GM19023 (cell line): ENCODE measurements around the gene GABRB1.
"Not testable (repeated sequence)": the region's sequence is repeated elsewhere in the genome, so short reads cannot be mapped to it uniquely, and the experiment has no call there.

Source experiments
- ATAC-seq: cut with Tn5 transposase; IDR thresholded peaks from one replicate; pipeline ENCODE4 v1.9.1; 2021; ENCODE audit warnings: mild to moderate bottlenecking, moderate library complexity; ENCODE audit not compliant: unreplicated experiment

Gene GABRB1

GRCh38 chr4:47278631-47279030 lies 247.3 kb downstream of the GABRB1 start:
- no peak for ATAC-seq

GRCh38 chr4:47287735-47288134 lies 256.4 kb downstream of the GABRB1 start:
- ATAC-seq: no peak

- ATAC-seq: no peak
Measured at GRCh38 chr4:47289805-47290204, 258.4 kb downstream of the GABRB1 start.

GRCh38 chr4:47290873-47291272 lies 259.5 kb downstream of the GABRB1 start:
- not testable (repeated sequence) for ATAC-seq

DNA sequence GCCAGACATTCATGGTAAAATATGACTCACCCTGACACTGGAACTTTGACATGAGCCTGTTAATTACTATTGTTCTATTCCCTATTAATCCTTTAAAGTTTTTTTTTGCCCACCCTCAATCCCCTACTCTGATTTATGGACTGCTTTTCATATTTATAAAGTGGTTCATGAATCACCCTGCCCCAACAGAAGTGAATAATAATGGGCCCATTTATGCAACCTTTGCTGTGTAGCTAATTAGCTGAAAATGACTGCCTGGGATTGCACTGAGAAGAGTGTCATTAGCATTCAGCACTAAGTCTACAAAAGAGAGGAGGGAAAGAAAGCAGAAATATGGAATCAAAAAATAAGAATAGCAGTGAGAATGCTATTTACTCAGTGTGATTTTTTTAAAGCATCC lies 277.8 kb downstream of the GABRB1 start:
- no peak for ATAC-seq

DNA sequence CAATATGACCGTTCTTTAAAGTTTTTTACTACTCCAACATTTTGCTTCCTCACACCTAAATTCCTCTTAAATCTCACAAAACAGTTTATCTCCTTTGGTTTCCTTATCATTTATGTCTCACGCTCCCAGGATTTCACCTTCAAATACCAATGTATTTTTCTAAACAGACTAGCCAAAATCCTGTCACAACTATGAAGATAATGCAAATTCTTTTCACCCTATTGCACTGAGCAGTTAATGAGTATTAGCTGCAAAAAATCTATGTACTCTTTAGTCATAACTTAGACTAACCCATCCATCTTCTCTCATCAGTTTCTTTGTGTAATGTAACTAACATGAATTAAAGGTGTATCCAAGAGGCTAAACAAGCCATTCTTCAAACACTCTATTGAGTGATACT lies 280.8 kb downstream of the GABRB1 start:
- no peak for ATAC-seq

GRCh38 chr4:47313384-47313783 lies 282.0 kb downstream of the GABRB1 start:
- no peak for ATAC-seq

- peak; percentile 71 for ATAC-seq
Measured at GRCh38 chr4:47315346-47315745, 284.0 kb downstream of the GABRB1 start.

DNA sequence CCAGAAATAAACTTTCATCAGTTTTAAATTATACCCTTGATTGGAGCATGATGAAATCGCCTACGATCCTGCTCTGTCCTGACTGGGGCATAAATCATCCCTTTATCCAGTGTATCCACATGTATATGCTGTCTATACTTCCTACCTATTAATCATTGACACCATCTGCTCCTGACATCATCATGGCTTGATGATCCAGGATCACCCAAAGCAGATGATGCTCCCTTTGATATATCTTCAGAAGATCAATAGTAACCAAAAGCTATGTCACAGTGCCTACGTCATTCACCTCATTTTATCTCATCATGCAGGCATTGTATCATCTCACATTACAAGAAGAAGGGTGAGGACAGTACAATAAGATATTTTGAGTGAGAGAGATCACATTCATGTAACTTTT lies 294.7 kb downstream of the GABRB1 start:
- ATAC-seq: no peak

- no peak for ATAC-seq
Measured at GRCh38 chr4:47330866-47331265, 299.5 kb downstream of the GABRB1 start.

- no peak for ATAC-seq
Measured at GRCh38 chr4:47334652-47335051, 303.3 kb downstream of the GABRB1 start.

DNA sequence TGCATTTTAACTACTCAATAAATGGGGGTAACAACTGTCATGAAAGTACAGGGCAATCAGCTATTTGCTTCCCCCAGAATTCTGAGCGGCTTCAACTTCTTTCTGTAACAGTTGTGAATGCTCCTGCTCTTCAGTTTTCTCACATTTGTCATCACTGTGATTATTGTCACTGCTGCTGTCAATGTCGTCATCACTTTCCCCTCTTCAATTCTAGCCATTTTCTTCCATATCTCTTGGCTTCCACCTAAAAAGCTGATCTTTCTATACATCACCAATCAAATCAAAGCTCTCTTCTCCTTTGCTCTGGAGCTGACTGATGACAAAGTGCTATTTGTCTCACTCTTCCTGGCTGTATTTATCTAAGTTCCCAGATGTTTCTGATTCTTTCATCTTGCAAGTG lies 306.5 kb downstream of the GABRB1 start:
- ATAC-seq: no peak

- no peak for ATAC-seq
Measured at GRCh38 chr4:47340914-47341313, 309.5 kb downstream of the GABRB1 start.

DNA sequence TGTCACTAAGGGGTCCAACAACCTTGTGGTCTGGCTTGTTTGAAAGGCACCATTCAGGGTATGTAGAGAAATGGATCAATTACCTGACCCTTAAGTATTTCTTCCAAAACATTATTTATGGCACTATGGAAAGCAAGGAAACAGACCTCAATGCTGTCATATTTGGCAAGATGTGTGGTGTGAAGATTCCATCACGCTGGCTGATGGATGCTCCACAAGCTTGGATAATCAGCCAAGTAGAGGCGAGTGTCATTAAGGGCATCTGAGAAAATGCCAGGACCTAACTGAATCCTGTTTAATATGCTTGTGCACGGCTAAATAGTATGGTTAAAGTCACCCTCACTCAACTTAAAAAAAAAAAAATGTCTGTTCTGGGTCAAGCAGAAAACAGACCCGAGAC lies 311.4 kb downstream of the GABRB1 start:
- no peak for ATAC-seq

DNA sequence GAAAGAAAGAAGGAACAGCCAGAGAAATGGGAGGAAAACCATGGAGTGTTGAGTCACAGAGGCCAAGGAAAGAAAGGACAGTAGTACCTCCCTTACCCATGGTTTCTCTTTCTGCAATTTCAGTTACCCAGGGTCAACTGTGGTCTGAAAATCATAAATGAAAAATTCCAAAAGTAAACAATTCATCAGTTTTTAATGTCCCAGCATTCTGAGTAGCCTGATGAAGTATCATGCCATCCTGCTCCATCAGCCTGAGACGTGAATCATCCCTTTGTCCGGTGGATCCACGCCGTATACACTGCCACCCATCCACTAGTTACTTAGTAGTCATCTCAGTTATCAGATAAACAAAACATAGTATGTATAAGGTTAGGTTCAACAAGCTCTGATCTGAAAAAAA lies 318.0 kb downstream of the GABRB1 start:
- ATAC-seq: no peak

DNA sequence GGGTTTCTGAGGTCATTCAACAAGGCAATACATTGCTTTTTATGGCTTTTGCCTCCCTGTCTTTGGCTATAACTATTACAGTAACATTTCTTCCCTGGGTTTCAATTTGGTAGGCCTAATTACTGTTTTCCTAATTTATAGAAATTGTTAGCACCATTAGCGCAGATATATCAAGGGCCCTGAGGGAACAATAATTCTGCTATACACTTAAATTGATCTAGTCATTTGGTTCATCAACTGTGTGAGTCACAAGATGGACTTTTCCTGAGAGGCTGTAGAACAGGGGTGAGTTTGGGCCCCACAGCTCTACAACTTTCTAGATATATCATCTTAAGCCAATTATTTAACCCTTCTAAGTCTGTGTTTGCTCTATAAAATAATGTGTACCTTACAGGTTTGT lies 324.2 kb downstream of the GABRB1 start:
- ATAC-seq: no peak

GRCh38 chr4:47359891-47360290 lies 328.5 kb downstream of the GABRB1 start:
- no peak for ATAC-seq

DNA sequence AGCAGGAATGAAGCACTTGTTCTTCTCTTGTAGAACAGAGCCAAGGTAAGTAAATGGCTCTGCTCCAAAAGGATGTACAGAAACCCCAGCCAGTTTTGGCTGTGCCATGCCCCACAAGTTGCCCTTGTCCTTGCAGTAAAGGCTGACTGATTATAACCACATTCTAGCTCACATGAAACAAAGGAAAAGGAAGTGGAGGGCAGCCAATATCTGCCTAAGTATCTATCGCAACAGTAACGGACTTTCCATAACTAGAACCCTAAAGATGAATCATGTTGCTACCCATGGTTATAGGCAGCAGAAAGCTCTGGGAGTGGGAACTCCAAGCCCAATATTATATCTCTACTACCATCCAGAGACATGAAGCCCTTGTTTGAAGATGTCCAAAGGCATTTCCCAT lies 336.4 kb downstream of the GABRB1 start:
- ATAC-seq: no peak

DNA sequence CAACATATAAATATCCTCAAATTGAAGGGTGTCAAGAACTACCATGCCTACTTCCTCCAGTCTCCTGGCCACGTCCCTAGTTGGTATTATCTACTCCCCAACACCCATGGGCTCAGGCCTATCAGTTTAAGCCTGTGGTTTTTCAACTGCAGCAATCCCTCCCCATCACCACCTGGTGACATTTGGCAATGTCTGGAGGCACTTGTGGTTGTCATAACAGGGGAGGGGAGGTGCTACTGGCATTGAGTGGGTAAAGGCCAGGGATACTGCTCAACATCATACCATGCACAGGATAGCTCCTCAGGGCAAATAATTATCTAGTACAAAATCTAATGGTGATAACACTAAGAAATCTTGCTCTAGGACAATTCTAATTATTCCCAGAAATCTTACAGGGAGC lies 336.8 kb downstream of the GABRB1 start:
- no peak for ATAC-seq

DNA sequence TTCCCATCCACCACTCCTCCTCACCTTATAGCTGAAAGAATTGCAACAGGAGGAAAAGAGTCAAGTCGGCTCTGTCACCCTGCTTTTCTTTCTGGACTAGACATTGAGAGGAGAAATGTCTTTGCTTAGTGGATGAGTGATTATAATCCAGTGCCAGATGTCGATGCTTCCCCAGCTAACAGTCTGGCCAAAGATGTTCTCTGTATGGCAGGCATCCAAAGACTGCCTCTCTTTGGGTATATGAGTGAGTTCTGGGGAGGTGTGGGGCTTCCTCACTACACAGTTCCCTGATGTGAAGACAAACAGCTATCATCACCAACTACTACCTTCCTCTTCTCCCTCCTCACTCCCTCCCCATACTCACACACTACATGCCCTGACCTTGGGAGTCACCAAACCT lies 341.2 kb downstream of the GABRB1 start:
- no peak for ATAC-seq

- no peak for ATAC-seq
Measured at GRCh38 chr4:47373174-47373573, 341.8 kb downstream of the GABRB1 start.

DNA sequence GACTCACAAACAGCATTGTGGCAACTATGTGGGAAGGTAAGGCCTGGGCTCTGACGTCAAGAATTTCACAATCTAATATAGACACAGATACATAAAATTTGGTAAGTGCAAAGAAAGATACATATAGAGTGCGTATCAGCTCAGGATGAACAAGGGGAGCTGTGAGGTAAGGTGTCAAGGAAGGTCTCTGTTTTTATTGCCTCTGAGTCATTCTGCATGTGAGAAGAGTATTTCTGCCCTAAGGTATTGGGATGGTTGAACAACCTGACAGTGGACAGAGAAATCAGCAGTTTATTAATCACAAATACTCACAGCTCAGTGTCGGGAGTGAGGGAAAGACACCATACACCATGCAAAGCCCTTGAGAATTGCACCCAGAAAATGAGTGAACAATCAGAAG lies 342.3 kb downstream of the GABRB1 start:
- no peak for ATAC-seq

GRCh38 chr4:47374477-47374876 lies 343.1 kb downstream of the GABRB1 start:
- ATAC-seq: no peak

DNA sequence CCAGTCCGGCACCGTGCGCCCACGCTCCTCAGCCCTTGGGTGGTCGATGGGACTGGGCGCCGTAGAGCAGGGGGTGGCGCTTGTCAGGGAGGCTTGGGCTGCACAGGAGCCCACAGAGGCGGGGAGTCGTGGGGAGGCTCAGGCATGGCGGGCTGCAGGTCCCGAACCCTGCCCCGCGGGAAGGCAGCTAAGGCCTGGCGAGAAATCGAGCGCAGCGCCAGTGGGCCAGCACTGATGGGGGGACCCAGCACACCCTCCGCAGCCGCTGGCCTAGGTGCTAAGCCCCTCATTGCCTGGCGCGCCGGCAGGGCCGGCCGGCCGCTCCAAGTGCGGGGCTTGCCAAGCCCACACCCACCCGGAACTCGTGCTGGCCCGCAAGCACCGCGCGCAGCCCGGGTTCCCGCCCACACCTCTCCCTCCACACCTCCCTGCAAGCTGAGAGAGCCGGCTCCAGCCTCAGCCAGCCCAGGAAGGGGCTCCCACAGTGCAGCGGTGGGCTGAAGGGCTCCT lies 346.7 kb downstream of the GABRB1 start:
- not testable (repeated sequence) for ATAC-seq
